ENCODE measurements around the gene ZBED5. TPM values are rescaled to one million over a fixed set of nuclear protein-coding genes. Genes with fewer than 3 reads are reported as not detected.

Gene ZBED5
- total and polyA plus RNA-seq, 2 of the 4 experiments (the other 2 are of a cell fraction) = 28.2 to 30.8 TPM

GRCh38 chr11:10809373-10810160 lies 48.3 kb downstream of the ZBED5 start:
- Histone ChIP-seq H3K4me1 (ENCODE audit: control insufficient read depth, insufficient read depth, low read length) (peaks cover 4% of the 10 kb centered on the region), H2BK15ac (ENCODE audit: low read depth, low read length) (peak overlapping the region; percentile 57; the same call in 1 of the 3 replicates), H2BK120ac (ENCODE audit: low read depth, low read length) (peak overlapping the region; percentile 91), H3K36me3 (ENCODE audit: control insufficient read depth, insufficient read depth, low read length) (peaks cover 21% of the 10 kb centered on the region), H3K56ac (ENCODE audit: extremely low read depth, insufficient read depth, low read length) (peak overlapping the region; percentile 97), H3K27me3 (ENCODE audit: control insufficient read depth, insufficient read depth, low read length) (no peaks in the 10 kb centered on the region), H2BK5ac (ENCODE audit: low read depth, low read length, poor library complexity, severe bottlenecking) (peak overlapping the region; percentile 94), H3K9me3 (ENCODE audit: control insufficient read depth, insufficient read depth, low read length) (no peaks in the 10 kb centered on the region), H3K9me1 (ENCODE audit: insufficient read depth, low read length) (no peaks in the 10 kb centered on the region), H4K5ac (ENCODE audit: low read depth, low read length) (peak overlapping the region; percentile 93), H4K8ac (ENCODE audit: low read depth in 2 of 2, low read length in 2 of 2) (peak overlapping the region; percentile 51 to 97), H2AFZ (replicated peaks; ENCODE audit: low read length, poor library complexity) (peak overlapping the region; percentile 94), H3K4me2 (ENCODE audit: low read depth, low read length) (peak overlapping the region; percentile 90), H3K14ac (replicated peaks; ENCODE audit: low read depth, low read length) (peak overlapping the region; percentile 99), H2AK9ac (replicated peaks; ENCODE audit: low read depth, low read length, poor library complexity) (peak overlapping the region; percentile 96), H3K9ac (ENCODE audit: low read depth, low read length) (peak overlapping the region; percentile 92), H2AK5ac (ENCODE audit: low read depth, low read length) (peak overlapping the region; percentile 95), H3K18ac (ENCODE audit: low read depth, low read length) (peak overlapping the region; percentile 90), H3K27ac (ENCODE audit: insufficient read depth, low read length) (peak overlapping the region; percentile 94), H2BK20ac (ENCODE audit: low read depth, low read length) (peak overlapping the region; percentile 53), H3K4ac (ENCODE audit: low read depth, low read length) (peak overlapping the region; percentile 99), H3K4me3 (ENCODE audit: insufficient read depth, low read depth, low read length) (peak overlapping the region; percentile 53), H3K23ac (ENCODE audit: low read depth, low read length) (peak overlapping the region; percentile 99), H4K91ac (ENCODE audit: insufficient read depth, low read depth, low read length) (peak overlapping the region; percentile 97), H3K79me1 (ENCODE audit: low read depth in 1 of 2, low read length in 2 of 2) (peaks cover 11 to 28% of the 10 kb centered on the region in 2 experiments), H4K20me1 (ENCODE audit: insufficient read depth, low read length) (peaks cover 40% of the 10 kb centered on the region)
- in situ Hi-C loops (cut with MboI; ENCODE audit: low sequenced_read_pairs) (no loop called here), intact Hi-C loops (cut with micrococcal nuclease) (loop anchor here (1.0 to 5.0 kb wide), 2 partner anchors 49 to 213 kb away; partner anchors contain the start of gene ZBED5), dilution Hi-C loops (cut with HindIII; ENCODE audit: low sequenced_read_pairs, unreplicated experiment) (no loop called here)
- ChIA-PET POLR2A (ENCODE audit: unreplicated experiment) (interaction anchor here (0.6 to 1.8 kb wide), 10 partner anchors 9 to 124 kb away, joined by 3 to 11 read pairs (median 4); partner anchors contain the start of gene ZBED5), CTCF (interaction anchor here (0.6 kb wide), 2 partner anchors 15 to 61 kb away, joined by 3 to 4 read pairs; no protein-coding TSS in a partner anchor)
- TF ChIP-seq NFE2L2 (IDR thresholded peaks at IDR 0.05; ENCODE audit: low read depth, low read length) (no peak), RFX5 (IDR thresholded peaks at IDR 0.05; ENCODE audit: low read depth, low read length) (no peak), CEBPB (IDR thresholded peaks at IDR 0.05; ENCODE audit: low read depth, low read length) (0 out of 2 replicates have a peak, but pooled peaks have one; percentile 11), RCOR1 (IDR thresholded peaks at IDR 0.05; ENCODE audit: insufficient replicate concordance, low read length) (no peak), CHD1 (IDR thresholded peaks at IDR 0.05; ENCODE audit: low read depth, low read length) (0 out of 2 replicates have a peak, but pooled peaks have one; percentile 26)
- WGBS, 2 experiments (ENCODE audit: extremely low coverage in 2 of 2, insufficient read length in 1 of 2) = 0% methylated on average over 4 of the region's 29 CpGs; no CpG with 5 or more reads in 1 of the 2 experiments
- BruUV-seq (replicated peaks) = TSS peak; percentile 59
- DNase-seq (peak; percentile 80), ATAC-seq (ENCODE audit: low read depth) (peak; percentile 33)
